Measurements from ENCODE around the gene PDE11A. TPM values are rescaled to one million over a fixed set of nuclear protein-coding genes. Genes with fewer than 3 reads are reported as not detected.

PDE11A gene
- total and polyA plus RNA-seq, 2 of the 8 experiments (the other 6 are each of a cell fraction or from before 2014, with no cell fraction given), result 0.19 to 0.23 TPM

GRCh38 chr2:177712462-177712861, 360.1 kb downstream of the PDE11A start:
- H3K27me3 ChIP-seq (replicated peaks in 1 of 4; ENCODE audit: control insufficient read depth in 3 of 4, extremely low read depth in 1 of 4, insufficient read depth in 3 of 4, low read length in 3 of 4), result no peaks in the 10 kb centered on the region; a peak in 1 of 7 replicates
- TF ChIP-seq JUN (IDR thresholded peaks at IDR 0.05; ENCODE audit: low read depth, low read length) (no peak), SP4 (IDR thresholded peaks at IDR 0.05; ENCODE audit: low read length) (no peak), GTF2F1 (IDR thresholded peaks at IDR 0.05; ENCODE audit: borderline replicate concordance, low read depth, low read length) (no peak), CHD1 (IDR thresholded peaks at IDR 0.05; ENCODE audit: low read depth, low read length) (no peak), SUZ12 (IDR thresholded peaks at IDR 0.05; ENCODE audit: low read length) (no peak), GABPA (IDR thresholded peaks at IDR 0.05; ENCODE audit: borderline replicate concordance, insufficient read depth, low read length) (no peak), CBX8 (IDR thresholded peaks at IDR 0.05; ENCODE audit: borderline replicate concordance, low read depth, low read length) (no peak), KDM1A (IDR thresholded peaks at IDR 0.05; ENCODE audit: borderline replicate concordance, low read length) (no peak), POU5F1 (IDR thresholded peaks at IDR 0.05; ENCODE audit: low read depth, low read length) (no peak), HDAC6 (IDR thresholded peaks at IDR 0.05; ENCODE audit: low read depth, low read length) (no peak)
- TF ChIP-seq, protein P1, sequence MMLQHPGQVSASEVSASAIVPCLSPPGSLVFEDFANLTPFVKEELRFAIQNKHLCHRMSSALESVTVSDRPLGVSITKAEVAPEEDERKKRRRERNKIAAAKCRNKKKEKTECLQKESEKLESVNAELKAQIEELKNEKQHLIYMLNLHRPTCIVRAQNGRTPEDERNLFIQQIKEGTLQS (IDR thresholded peaks at IDR 0.05; ENCODE audit: insufficient read depth, low read depth, low read length), result no peak
- TF ChIP-seq, protein P2, sequence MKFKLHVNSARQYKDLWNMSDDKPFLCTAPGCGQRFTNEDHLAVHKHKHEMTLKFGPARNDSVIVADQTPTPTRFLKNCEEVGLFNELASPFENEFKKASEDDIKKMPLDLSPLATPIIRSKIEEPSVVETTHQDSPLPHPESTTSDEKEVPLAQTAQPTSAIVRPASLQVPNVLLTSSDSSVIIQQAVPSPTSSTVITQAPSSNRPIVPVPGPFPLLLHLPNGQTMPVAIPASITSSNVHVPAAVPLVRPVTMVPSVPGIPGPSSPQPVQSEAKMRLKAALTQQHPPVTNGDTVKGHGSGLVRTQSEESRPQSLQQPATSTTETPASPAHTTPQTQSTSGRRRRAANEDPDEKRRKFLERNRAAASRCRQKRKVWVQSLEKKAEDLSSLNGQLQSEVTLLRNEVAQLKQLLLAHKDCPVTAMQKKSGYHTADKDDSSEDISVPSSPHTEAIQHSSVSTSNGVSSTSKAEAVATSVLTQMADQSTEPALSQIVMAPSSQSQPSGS (IDR thresholded peaks at IDR 0.05; ENCODE audit: low read length), result no peak
- TF ChIP-seq, protein P3, sequence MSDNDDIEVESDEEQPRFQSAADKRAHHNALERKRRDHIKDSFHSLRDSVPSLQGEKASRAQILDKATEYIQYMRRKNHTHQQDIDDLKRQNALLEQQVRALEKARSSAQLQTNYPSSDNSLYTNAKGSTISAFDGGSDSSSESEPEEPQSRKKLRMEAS (IDR thresholded peaks at IDR 0.05), result no peak

More at GRCh38 chr2:177712462-177712861, 360.1 kb downstream of the PDE11A start:
- H3K9ac ChIP-seq (replicated peaks in 1 of 4; ENCODE audit: extremely low read depth in 1 of 4, low read depth in 3 of 4, low read length in 3 of 4), result no peak overlapping the region
- H3K79me2 ChIP-seq (ENCODE audit: control insufficient read depth in 1 of 2, insufficient read depth in 2 of 2, low read length in 2 of 2), result no peaks in the 10 kb centered on the region
- H3K9me3 ChIP-seq (ENCODE audit: insufficient read depth in 2 of 2, low read depth in 1 of 2, low read length in 1 of 2), result no peaks in the 10 kb centered on the region
- H4K20me1 ChIP-seq (replicated peaks in 1 of 2; ENCODE audit: control insufficient read depth in 1 of 2, insufficient read depth in 2 of 2, low read length in 2 of 2), result no peaks in the 10 kb centered on the region
- H3K23me2 ChIP-seq (ENCODE audit: low read depth, low read length), result no peaks in the 10 kb centered on the region
- no peak overlapping the region for H2BK5ac ChIP-seq (ENCODE audit: low read depth, low read length)
- no peaks in the 10 kb centered on the region for H3K4me1 ChIP-seq (replicated peaks in 1 of 4; ENCODE audit: control insufficient read depth in 3 of 4, insufficient read depth in 4 of 4, low read length in 3 of 4)
- H2AFZ ChIP-seq (ENCODE audit: low read length), result no peak overlapping the region
- no peak overlapping the region for H3K18ac ChIP-seq (ENCODE audit: extremely low read depth, low read length)
- H3K4me2 ChIP-seq (ENCODE audit: insufficient read depth in 1 of 2, low read depth in 2 of 2, low read length in 2 of 2), result no peak overlapping the region
- DNase-seq (ENCODE audit: low read depth in 1 of 2, low spot score in 2 of 2) (no peak), FAIRE-seq (no peak)
- POLR2A ChIA-PET (ENCODE audit: partially characterized antibody), result no interaction called here
- H2BK12ac ChIP-seq (ENCODE audit: low read depth, low read length), result no peak overlapping the region
- no peak overlapping the region for H3K27ac ChIP-seq (ENCODE audit: low read depth, low read length)
- H3K14ac ChIP-seq (ENCODE audit: insufficient read length), result no peak overlapping the region
- H3K23ac ChIP-seq (ENCODE audit: insufficient read length), result no peak overlapping the region
- H3K4ac ChIP-seq (replicated peaks; ENCODE audit: insufficient read length, low read depth, low read length), result no peak overlapping the region
- no peak overlapping the region for H2BK15ac ChIP-seq (ENCODE audit: low read length)
- H4K91ac ChIP-seq (replicated peaks; ENCODE audit: insufficient read length, low read length), result no peak overlapping the region
- no peak overlapping the region for H2BK120ac ChIP-seq (replicated peaks; ENCODE audit: low read depth, low read length)
- no peak overlapping the region for H3K4me3 ChIP-seq (ENCODE audit: extremely low read depth in 1 of 4, insufficient read depth in 2 of 4, low read depth in 3 of 4, low read length in 4 of 4)
- no peak overlapping the region for H4K5ac ChIP-seq (ENCODE audit: insufficient read length, low read depth, low read length)
- WGBS, 2 experiments (ENCODE audit: extremely low coverage in 1 of 2, insufficient coverage in 1 of 2, insufficient read length in 1 of 2, insufficient replicate concordance in 2 of 2, low coverage in 1 of 2, low lambda C conversion rate in 2 of 2, missing lambda C conversion rate in 1 of 2), result 93% methylated on average over 1 of the region's 1 CpG; no CpG with 5 or more reads in 1 of the 2 experiments
- no peak overlapping the region for H3K56ac ChIP-seq (replicated peaks; ENCODE audit: insufficient read length, low read depth, low read length)
- no peaks in the 10 kb centered on the region for H3K36me3 ChIP-seq (ENCODE audit: control insufficient read depth in 2 of 4, insufficient read depth in 4 of 4, low read length in 3 of 4)
- CTCF ChIA-PET (ENCODE audit: partially characterized antibody), result no interaction called here
- no peak overlapping the region for H4K8ac ChIP-seq (ENCODE audit: extremely low read depth, insufficient read depth, low read length)
- no peak overlapping the region for H2AK5ac ChIP-seq (ENCODE audit: low read depth, low read length)
- H3K79me1 ChIP-seq (ENCODE audit: low read depth, low read length), result no peaks in the 10 kb centered on the region
- H2BK20ac ChIP-seq (ENCODE audit: low read length), result no peak overlapping the region

Measured in H1 (cell line).